OCI-LY7 (cell line): ENCODE measurements around the gene PKN2. TPM values are rescaled to one million over a fixed set of nuclear protein-coding genes. Genes with fewer than 3 reads are reported as not detected.

Experiments used
- BruUV-seq: library from RNA; stranded (reverse); fragments of 400-500 nt; replicated peaks from 2 replicates; lab custom pipeline; 2021; lab: Mats Ljungman, UMichigan
- CTCF ChIA-PET: fragments of 300-600 bp; sonication (Branson Sonifier 250); formaldehyde crosslinking; loops from one replicate; lab custom pipeline; 2022; ENCODE audit warnings: antibody characterized with exemption; ENCODE audit not compliant: unreplicated experiment; lab: Charles Lee
- POLR2A ChIA-PET: fragments of 300-600 bp; sonication (Branson Sonifier 250); formaldehyde crosslinking; loops from one replicate; lab custom pipeline; 2022; ENCODE audit warnings: antibody characterized with exemption; lab: Charles Lee
- DNase-seq: peaks from one replicate; pipeline ENCODE4 v3.0.0-alpha.2; 2015; ENCODE audit warnings: low spot score
- H2AFZ ChIP-seq: fragments of 200-600 bp; sonication (generic), shearing (Covaris generic); 2 replicates; pipeline ENCODE4 v1.6.1; 2014; ENCODE audit warnings: mild to moderate bottlenecking, antibody characterized with exemption, low read length, moderate library complexity
- H3K27ac ChIP-seq: fragments of 200-600 bp; sonication (generic); 2 replicates; pipeline ENCODE4 v1.5.1; 2014; ENCODE audit warnings: mixed run types, low read depth, mild to moderate bottlenecking, moderate library complexity, low read length, inconsistent platforms; ENCODE audit not compliant: poor library complexity, severe bottlenecking
- H3K36me3 ChIP-seq: fragments of 200-600 bp; sonication (generic); 2 replicates; pipeline ENCODE4 v1.6.1; 2014; ENCODE audit warnings: mild to moderate bottlenecking, antibody characterized with exemption, low read length, moderate library complexity, mixed read lengths; ENCODE audit not compliant: insufficient read depth
- H3K4me1 ChIP-seq: fragments of 200-600 bp; sonication (generic); 2 replicates; pipeline ENCODE4 v1.5.1; 2014; ENCODE audit warnings: mild to moderate bottlenecking, low read length; ENCODE audit not compliant: insufficient read depth, poor library complexity, severe bottlenecking
- H3K4me2 ChIP-seq: fragments of 200-600 bp; sonication (generic); 2 replicates; pipeline ENCODE4 v1.6.1; 2014; ENCODE audit warnings: mild to moderate bottlenecking, low read length
- H3K4me3 ChIP-seq: fragments of 200-600 bp; sonication (generic); 2 replicates; pipeline ENCODE4 v1.5.1; 2014; ENCODE audit warnings: mild to moderate bottlenecking, low read depth, low read length; ENCODE audit not compliant: poor library complexity, severe bottlenecking
- H3K79me2 ChIP-seq: fragments of 200-600 bp; sonication (generic); 2 replicates; pipeline ENCODE4 v1.6.1; 2016; ENCODE audit warnings: low read depth, mild to moderate bottlenecking, low read length, moderate library complexity, mixed read lengths; ENCODE audit not compliant: insufficient read depth
- H3K9me2 ChIP-seq: fragments of 200-600 bp; sonication (generic); 2 replicates; pipeline ENCODE4 v1.6.1; 2016; ENCODE audit warnings: mild to moderate bottlenecking, low read length, mixed read lengths; ENCODE audit not compliant: insufficient read depth
- H3K9me3 ChIP-seq: fragments of 200-600 bp; sonication (generic); 2 replicates; pipeline ENCODE4 v1.6.1; 2014; ENCODE audit warnings: mild to moderate bottlenecking, mixed run types, low read length, mixed read lengths
- H4K20me1 ChIP-seq: fragments of 200-600 bp; sonication (generic); 2 replicates; pipeline ENCODE4 v1.6.1; 2014; ENCODE audit warnings: mild to moderate bottlenecking, antibody characterized with exemption, low read length, moderate library complexity, mixed read lengths; ENCODE audit not compliant: insufficient read depth
- CTCF ChIP-seq: fragments of 200-600 bp; sonication (generic); conservative IDR thresholded peaks from 2 replicates; pipeline ENCODE4 v1.5.1; 2014; ENCODE audit warnings: mild to moderate bottlenecking, antibody characterized with exemption, low read length, moderate library complexity, mixed read lengths
- EZH2phosphoT487 ChIP-seq: fragments of 200-600 bp; sonication (generic); IDR thresholded peaks from 2 replicates; pipeline ENCODE4 v1.6.1; 2018; ENCODE audit warnings: low read depth, borderline replicate concordance, mild to moderate bottlenecking, mixed run types, antibody characterized with exemption, low read length, moderate library complexity, mixed read lengths
- intact Hi-C: fragments of 100-400 bp; cut with micrococcal nuclease; formaldehyde crosslinking; loops from one replicate; pipeline ENCODE4 v1.10.0; 2022; ENCODE audit not compliant: unreplicated experiment
- total RNA-seq, 2 experiments: library from RNA; depleted of rRNA in 1 of 2; stranded (reverse); fragments of >200 nt in 1 of 2; shearing (Covaris generic) in 1 of 2; gene quantifications; 2 replicates each; pipeline ENCODE4 v1.2.3, GENCODE V29; 2014 to 2022

PKN2 gene
- total RNA-seq, 2 experiments from 2014 or later: 22.3 to 28.2 TPM

DNA sequence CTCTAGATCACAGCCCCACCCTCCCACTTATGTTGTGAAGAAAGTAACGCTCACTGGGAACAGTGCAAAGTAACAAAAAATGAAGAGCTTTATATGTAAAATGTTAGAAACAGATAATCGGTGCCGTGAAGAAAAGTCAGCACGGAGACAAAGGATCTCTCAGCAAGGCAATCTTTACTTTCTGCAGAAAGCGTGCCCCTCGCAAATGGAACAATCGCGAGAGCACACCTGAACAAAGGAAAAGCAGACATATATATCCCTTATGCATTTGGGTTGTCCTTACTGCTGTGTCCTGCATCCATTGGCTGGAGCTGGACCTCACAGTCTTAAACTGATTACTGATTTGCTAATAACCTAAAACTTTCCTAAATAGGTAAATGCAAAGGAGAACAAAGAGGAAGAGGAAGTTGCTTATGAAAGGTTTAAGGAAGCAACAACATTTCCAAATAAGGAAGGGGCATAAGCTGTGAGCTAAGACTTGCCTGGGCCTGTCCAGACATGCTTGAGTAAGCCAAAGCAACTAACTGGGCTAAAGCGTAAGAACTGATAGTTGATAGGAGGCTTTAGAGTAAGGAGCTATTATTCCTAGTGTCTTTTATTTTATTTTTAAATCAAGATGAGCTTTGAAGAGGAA lies 117.6 kb downstream of the PKN2 start:
- BruUV-seq: no TSS peak
- H3K36me3 ChIP-seq: peaks cover 81% of the 10 kb centered on the region
- no peaks in the 10 kb centered on the region for H3K4me1 ChIP-seq
- 0 out of 2 replicates have a peak, but pooled peaks cover 2% of the 10 kb centered on the region for H3K9me2 ChIP-seq
- ChIA-PET CTCF (interaction anchor here (0.6 kb wide), 1 partner anchor 10 kb away, joined by 3 read pairs; no protein-coding TSS in a partner anchor), POLR2A (interaction anchor here (0.5 to 1.4 kb wide), 7 partner anchors 11 to 1458 kb away, joined by 3 to 5 read pairs (median 4); partner anchors contain the start of gene PKN2)
- H3K4me3 ChIP-seq: no peak overlapping the region
- intact Hi-C loops: no loop called here
- H4K20me1 ChIP-seq: no peaks in the 10 kb centered on the region
- TF ChIP-seq CTCF: no peak
- no peak for TF ChIP-seq EZH2phosphoT487
- H3K27ac ChIP-seq: no peak overlapping the region
- H3K9me3 ChIP-seq: peaks cover 5% of the 10 kb centered on the region; the same call in 1 of the 2 replicates
- H2AFZ ChIP-seq: no peak overlapping the region
- no peak for DNase-seq
- H3K4me2 ChIP-seq: no peak overlapping the region
- no peaks in the 10 kb centered on the region for H3K79me2 ChIP-seq

DNA sequence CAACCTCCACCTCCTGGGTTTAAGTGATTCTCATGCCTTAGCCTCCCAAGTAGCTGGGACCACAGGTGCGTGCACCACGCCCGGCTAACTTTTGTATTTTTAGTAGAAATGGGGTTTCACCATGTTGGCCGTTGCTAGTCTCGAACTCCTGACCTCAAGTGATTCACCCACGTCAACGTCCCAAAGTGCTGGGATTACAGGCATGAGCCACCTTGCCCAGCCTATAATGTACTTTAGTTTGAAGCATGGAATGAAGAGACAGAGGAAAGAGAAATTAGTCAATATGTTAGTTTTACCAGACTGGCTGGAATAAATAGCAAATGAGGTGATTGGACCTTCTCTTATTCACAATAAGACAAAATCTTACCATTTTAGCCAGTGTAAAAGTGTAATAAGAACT lies 118.3 kb downstream of the PKN2 start:
- H2AFZ ChIP-seq: no peak overlapping the region
- H4K20me1 ChIP-seq: no peaks in the 10 kb centered on the region
- no peak overlapping the region for H3K4me2 ChIP-seq
- DNase-seq: no peak
- TF ChIP-seq CTCF (no peak), EZH2phosphoT487 (no peak)
- ChIA-PET POLR2A (interaction anchor here (0.5 to 1.4 kb wide), 6 partner anchors 14 to 1459 kb away, joined by 3 to 5 read pairs (median 4); no protein-coding TSS in a partner anchor), CTCF (no interaction called here)
- H3K4me1 ChIP-seq: no peaks in the 10 kb centered on the region
- H3K9me2 ChIP-seq: 0 out of 2 replicates have a peak, but pooled peaks cover 2% of the 10 kb centered on the region
- no TSS peak for BruUV-seq
- H3K27ac ChIP-seq: no peak overlapping the region
- H3K79me2 ChIP-seq: no peaks in the 10 kb centered on the region
- intact Hi-C loops: no loop called here
- H3K9me3 ChIP-seq: peaks cover 5% of the 10 kb centered on the region; the same call in 1 of the 2 replicates
- no peak overlapping the region for H3K4me3 ChIP-seq
- H3K36me3 ChIP-seq: peaks cover 85% of the 10 kb centered on the region

- no TSS peak for BruUV-seq
- intact Hi-C loops: no loop called here
- no peak overlapping the region for H3K4me3 ChIP-seq
- peaks cover 5% of the 10 kb centered on the region; the same call in 1 of the 2 replicates for H3K9me3 ChIP-seq
- no peaks in the 10 kb centered on the region for H3K79me2 ChIP-seq
- POLR2A ChIA-PET: interaction anchor here (0.6 kb wide), 1 partner anchor 73 kb away, joined by 3 read pairs; no protein-coding TSS in a partner anchor
- DNase-seq: no peak
- H3K27ac ChIP-seq: no peak overlapping the region
- no peaks in the 10 kb centered on the region for H3K4me1 ChIP-seq
- TF ChIP-seq EZH2phosphoT487: no peak
- TF ChIP-seq CTCF: no peak
- no peak overlapping the region for H2AFZ ChIP-seq
- H3K9me2 ChIP-seq: 0 out of 2 replicates have a peak, but pooled peaks cover 2% of the 10 kb centered on the region
- H3K36me3 ChIP-seq: peaks cover 85% of the 10 kb centered on the region
- H4K20me1 ChIP-seq: no peaks in the 10 kb centered on the region
- CTCF ChIA-PET: no interaction called here
- H3K4me2 ChIP-seq: no peak overlapping the region
Measured at GRCh38 chr1:88802950-88803349, 118.9 kb downstream of the PKN2 start.
